GM19351 (cell line): Measurements from ENCODE around the gene ACTR5.
"Not testable (repeated sequence)": the region's sequence is repeated elsewhere in the genome, so short reads cannot be mapped to it uniquely, and the experiment has no call there.

ENCODE experiments used
- ATAC-seq: cut with Tn5 transposase; IDR thresholded peaks from one replicate; pipeline ENCODE4 v1.9.1; 2021; ENCODE audit warnings: mild to moderate bottlenecking, moderate library complexity; ENCODE audit not compliant: unreplicated experiment

Gene ACTR5

GRCh38 chr20:38764567-38765318, 16.5 kb downstream of the ACTR5 start:
- no peak for ATAC-seq

GRCh38 chr20:38766071-38766470, 17.8 kb downstream of the ACTR5 start:
- no peak for ATAC-seq

GRCh38 chr20:38769376-38770295, 21.4 kb downstream of the ACTR5 start:
- ATAC-seq, result no peak

- no peak for ATAC-seq
Observed at GRCh38 chr20:38770546-38770945, 22.3 kb downstream of the ACTR5 start.

GRCh38 chr20:38770970-38771369, 22.7 kb downstream of the ACTR5 start:
- ATAC-seq, result no peak

GRCh38 chr20:38771621-38772020, 23.4 kb downstream of the ACTR5 start:
- no peak for ATAC-seq

GRCh38 chr20:38774167-38774566, 25.9 kb downstream of the ACTR5 start:
- ATAC-seq, result no peak

- no peak for ATAC-seq
Observed at GRCh38 chr20:38776363-38776762, 28.1 kb downstream of the ACTR5 start.

- no peak for ATAC-seq
Observed at GRCh38 chr20:38779247-38780097, 31.2 kb downstream of the ACTR5 start.

- no peak for ATAC-seq
Observed at GRCh38 chr20:38782275-38782674, 34.0 kb downstream of the ACTR5 start.

- no peak for ATAC-seq
Observed at GRCh38 chr20:38787870-38788269, 39.6 kb downstream of the ACTR5 start.

GRCh38 chr20:38789503-38790199, 41.4 kb downstream of the ACTR5 start:
- ATAC-seq, result no peak

- ATAC-seq, result no peak
Observed at GRCh38 chr20:38790200-38791053, 42.2 kb downstream of the ACTR5 start.

- no peak for ATAC-seq
Observed at GRCh38 chr20:38791291-38791690, 43.0 kb downstream of the ACTR5 start.

GRCh38 chr20:38791940-38792339, 43.7 kb downstream of the ACTR5 start:
- no peak for ATAC-seq

GRCh38 chr20:38794057-38794456, 45.8 kb downstream of the ACTR5 start:
- not testable (repeated sequence) for ATAC-seq

- no peak for ATAC-seq
Observed at GRCh38 chr20:38798266-38798665, 50.0 kb downstream of the ACTR5 start.

- ATAC-seq, result no peak
Observed at GRCh38 chr20:38799203-38799602, 50.9 kb downstream of the ACTR5 start.

- ATAC-seq, result no peak
Observed at GRCh38 chr20:38800882-38801281, 52.6 kb downstream of the ACTR5 start.

- ATAC-seq, result no peak
Observed at GRCh38 chr20:38804221-38804620, 56.0 kb downstream of the ACTR5 start.
